Measurements from ENCODE around the gene ACOT8. TPM values are rescaled to one million over a fixed set of nuclear protein-coding genes. Genes with fewer than 3 reads are reported as not detected.
A peak's percentile ranks its signal among the peaks of the same experiment; 100 is the strongest.
"Not testable (repeated sequence)": the region's sequence is repeated elsewhere in the genome, so short reads cannot be mapped to it uniquely, and the experiment has no call there.

ACOT8 gene
- total and polyA plus RNA-seq, 3 experiments from 2014 or later: 27.1 to 41.0 (median 27.3) TPM

- Histone ChIP-seq H3K4me1 (ENCODE audit: insufficient read depth, low read length) (peaks cover 19% of the 10 kb centered on the region), H3K36me3 (ENCODE audit: insufficient read depth, low read length) (peaks cover 11% of the 10 kb centered on the region), H3K9me3 (ENCODE audit: low read length) (no peaks in the 10 kb centered on the region), H3K27ac (ENCODE audit: low read depth, low read length) (no peak overlapping the region), H3K4me3 (ENCODE audit: low read length) (no peak overlapping the region), H3K27me3 (ENCODE audit: insufficient read depth, low read length, poor library complexity, severe bottlenecking) (no peaks in the 10 kb centered on the region)
- CTCF ChIA-PET: interaction anchor here (1.5 to 3.0 kb wide), 3 partner anchors 8 to 26 kb away, joined by 3 to 10 read pairs (median 8); partner anchors contain the start of genes ACOT8, CTSA, NEURL2 and ZSWIM3
- Mint-ChIP-seq H3K27ac (peak overlapping the region; percentile 40 to 91 (median 73)), H3K27me3 (no peaks in the 10 kb centered on the region), H3K4me3 (peak overlapping the region; percentile 23 to 78 (median 54)), H3K36me3 (peaks cover 0 to 37% (median 2%) of the 10 kb centered on the region in 3 donors), H3K9me3 (no peaks in the 10 kb centered on the region), H3K4me1 (peaks cover 30 to 43% (median 42%) of the 10 kb centered on the region in 3 donors)
- POLR2A ChIA-PET: interaction anchor here (2.8 to 3.1 kb wide), 2 partner anchors 8 to 52 kb away, joined by 16 to 47 read pairs; partner anchors contain the start of genes CTSA, NEURL2 and PCIF1
- DNase-seq: no peak
These were observed 25.4 kb upstream of the ACOT8 start for GRCh38 chr20:45882469-45883099.

GRCh38 chr20:45880988-45881788 is 24.0 kb upstream of the ACOT8 start, which contains the start of gene ZSWIM1:
ZSWIM1 (plus strand) TSS chr20:45881227; CDS start chr20:45882593, 1,366 bp downstream.
- Mint-ChIP-seq H3K4me3 (peak within 1 kb of the TSS; percentile 79 to 91 (median 89)), H3K36me3 (peaks cover 0 to 47% (median 2%) of the 10 kb centered on the region in 3 donors), H3K9me3 (no peaks in the 10 kb centered on the region), H3K4me1 (peaks cover 28 to 42% (median 41%) of the 10 kb centered on the region in 3 donors), H3K27me3 (no peaks in the 10 kb centered on the region), H3K27ac (peak within 1 kb of the TSS; percentile 85 to 97 (median 96))
- ChIA-PET CTCF (interaction anchor here (0.7 to 3.0 kb wide), 8 partner anchors 8 to 89 kb away, joined by 3 to 10 read pairs (median 4); partner anchors contain the start of genes ACOT8, CTSA, NEURL2 and ZSWIM3), POLR2A (interaction anchor here (0.6 to 3.1 kb wide), 11 partner anchors 9 to 903 kb away, joined by 3 to 47 read pairs (median 5); partner anchors contain the start of genes CTSA, NEURL2, PCIF1 and SNX21)
- no peaks in the 10 kb centered on the region for H3K9me3 ChIP-seq (ENCODE audit: low read length)
- H3K27ac ChIP-seq (ENCODE audit: low read depth, low read length): peak within 1 kb of the TSS; percentile 74
- DNase-seq: peak; percentile 96 to 99 (median 98)
- peaks cover 14% of the 10 kb centered on the region for H3K36me3 ChIP-seq (ENCODE audit: insufficient read depth, low read length)
- H3K4me1 ChIP-seq (ENCODE audit: insufficient read depth, low read length): peaks cover 19% of the 10 kb centered on the region
- no peaks in the 10 kb centered on the region for H3K27me3 ChIP-seq (ENCODE audit: insufficient read depth, low read length, poor library complexity, severe bottlenecking)
- H3K4me3 ChIP-seq (ENCODE audit: low read length): peak within 1 kb of the TSS; percentile 77

GRCh38 chr20:45878076-45878761 is 21.0 kb upstream of the ACOT8 start:
- no peak overlapping the region for H3K4me3 Mint-ChIP-seq

GRCh38 chr20:45874576-45874975 is 17.4 kb upstream of the ACOT8 start:
- no peak overlapping the region for H3K27ac ChIP-seq (ENCODE audit: low read depth, low read length)
- H3K27ac Mint-ChIP-seq: no peak overlapping the region
- no peaks in the 10 kb centered on the region for H3K9me3 ChIP-seq (ENCODE audit: low read length)
- ChIA-PET POLR2A (no interaction called here), CTCF (no interaction called here)
- no peaks in the 10 kb centered on the region for H3K4me1 Mint-ChIP-seq
- no peaks in the 10 kb centered on the region for H3K27me3 Mint-ChIP-seq
- H3K9me3 Mint-ChIP-seq: no peaks in the 10 kb centered on the region
- H3K36me3 Mint-ChIP-seq: peaks cover 0 to 24% (median 3%) of the 10 kb centered on the region in 3 donors
- H3K4me3 Mint-ChIP-seq: no peak overlapping the region
- peaks cover 8% of the 10 kb centered on the region for H3K36me3 ChIP-seq (ENCODE audit: insufficient read depth, low read length)
- no peaks in the 10 kb centered on the region for H3K4me1 ChIP-seq (ENCODE audit: insufficient read depth, low read length)
- H3K4me3 ChIP-seq (ENCODE audit: low read length): no peak overlapping the region
- no peaks in the 10 kb centered on the region for H3K27me3 ChIP-seq (ENCODE audit: insufficient read depth, low read length, poor library complexity, severe bottlenecking)
- no peak for DNase-seq

More at GRCh38 chr20:45878076-45878761, 21.0 kb upstream of the ACOT8 start:
- peaks cover 0 to 35% (median 0%) of the 10 kb centered on the region in 3 donors for H3K36me3 Mint-ChIP-seq
- peaks cover 13% of the 10 kb centered on the region for H3K4me1 ChIP-seq (ENCODE audit: insufficient read depth, low read length)
- no peak for DNase-seq
- H3K27me3 ChIP-seq (ENCODE audit: insufficient read depth, low read length, poor library complexity, severe bottlenecking): no peaks in the 10 kb centered on the region
- H3K27ac Mint-ChIP-seq: no peak overlapping the region
- H3K9me3 ChIP-seq (ENCODE audit: low read length): no peaks in the 10 kb centered on the region
- peaks cover 8% of the 10 kb centered on the region for H3K36me3 ChIP-seq (ENCODE audit: insufficient read depth, low read length)
- ChIA-PET POLR2A (no interaction called here), CTCF (interaction anchor here (0.6 kb wide), 1 partner anchor 53 kb away, joined by 3 read pairs; no protein-coding TSS in a partner anchor)
- no peaks in the 10 kb centered on the region for H3K27me3 Mint-ChIP-seq
- H3K9me3 Mint-ChIP-seq: no peaks in the 10 kb centered on the region
- no peak overlapping the region for H3K27ac ChIP-seq (ENCODE audit: low read depth, low read length)
- no peak overlapping the region for H3K4me3 ChIP-seq (ENCODE audit: low read length)
- peaks cover 18 to 24% (median 24%) of the 10 kb centered on the region in 3 donors for H3K4me1 Mint-ChIP-seq

GRCh38 chr20:45874104-45874481 is 16.9 kb upstream of the ACOT8 start:
- H3K27me3 ChIP-seq (ENCODE audit: insufficient read depth, low read length, poor library complexity, severe bottlenecking); H3K9me3 Mint-ChIP-seq; H3K4me3 Mint-ChIP-seq; H3K36me3 ChIP-seq (ENCODE audit: insufficient read depth, low read length); H3K27me3 Mint-ChIP-seq; H3K4me1 Mint-ChIP-seq; POLR2A ChIA-PET; H3K9me3 ChIP-seq (ENCODE audit: low read length); H3K4me1 ChIP-seq (ENCODE audit: insufficient read depth, low read length); H3K27ac ChIP-seq (ENCODE audit: low read depth, low read length); CTCF ChIA-PET; H3K27ac Mint-ChIP-seq; H3K4me3 ChIP-seq (ENCODE audit: low read length); DNase-seq: not testable (repeated sequence)
- peaks cover 0 to 24% (median 3%) of the 10 kb centered on the region in 3 donors for H3K36me3 Mint-ChIP-seq

- H3K9me3 Mint-ChIP-seq: no peaks in the 10 kb centered on the region
- CTCF ChIA-PET: no interaction called here
- Histone ChIP-seq H3K27me3 (ENCODE audit: insufficient read depth, low read length, poor library complexity, severe bottlenecking) (no peaks in the 10 kb centered on the region), H3K4me3 (ENCODE audit: low read length) (no peak overlapping the region), H3K27ac (ENCODE audit: low read depth, low read length) (no peak overlapping the region), H3K36me3 (ENCODE audit: insufficient read depth, low read length) (peaks cover 8% of the 10 kb centered on the region), H3K4me1 (ENCODE audit: insufficient read depth, low read length) (no peaks in the 10 kb centered on the region), H3K9me3 (ENCODE audit: low read length) (no peaks in the 10 kb centered on the region)
- no peaks in the 10 kb centered on the region for H3K27me3 Mint-ChIP-seq
- H3K27ac Mint-ChIP-seq: no peak overlapping the region
- peaks cover 0 to 22% (median 3%) of the 10 kb centered on the region in 3 donors for H3K36me3 Mint-ChIP-seq
- no peaks in the 10 kb centered on the region for H3K4me1 Mint-ChIP-seq
- H3K4me3 Mint-ChIP-seq: no peak overlapping the region
- DNase-seq: no peak
- POLR2A ChIA-PET: no interaction called here
These were observed 16.4 kb upstream of the ACOT8 start for GRCh38 chr20:45873409-45874103.

- Mint-ChIP-seq H3K27ac (no peak overlapping the region), H3K27me3 (no peaks in the 10 kb centered on the region), H3K9me3 (no peaks in the 10 kb centered on the region), H3K36me3 (peaks cover 0 to 20% (median 3%) of the 10 kb centered on the region in 3 donors), H3K4me3 (no peak overlapping the region), H3K4me1 (no peaks in the 10 kb centered on the region)
- no peak overlapping the region for H3K4me3 ChIP-seq (ENCODE audit: low read length)
- CTCF ChIA-PET: interaction anchor here (1.3 kb wide), 1 partner anchor 19 kb away, joined by 4 read pairs; the partner anchor contains the start of genes CTSA and NEURL2
- no peaks in the 10 kb centered on the region for H3K9me3 ChIP-seq (ENCODE audit: low read length)
- H3K27ac ChIP-seq (ENCODE audit: low read depth, low read length): no peak overlapping the region
- H3K36me3 ChIP-seq (ENCODE audit: insufficient read depth, low read length): peaks cover 3% of the 10 kb centered on the region
- H3K27me3 ChIP-seq (ENCODE audit: insufficient read depth, low read length, poor library complexity, severe bottlenecking): no peaks in the 10 kb centered on the region
- DNase-seq: no peak
- H3K4me1 ChIP-seq (ENCODE audit: insufficient read depth, low read length): no peaks in the 10 kb centered on the region
- POLR2A ChIA-PET: interaction anchor here (1.0 kb wide), 1 partner anchor 8 kb away, joined by 4 read pairs; the partner anchor contains the start of gene ZSWIM1
These were observed 15.4 kb upstream of the ACOT8 start for GRCh38 chr20:45872626-45873025.

Measured in CD8-positive, alpha-beta memory T cell (primary cell).